Stimulated activated CD4-positive, alpha-beta T cell treated with anti-CD3 and anti-CD28 coated beads, Interleukin-15, amount 100 ng/mL, for 48 hours (primary cell): ENCODE measurements around the gene CD6.

Experiments used
- DNase-seq, 2 donors: peaks; one replicate each; pipeline ENCODE4 v3.0.0-alpha.2; 2020; ENCODE audit warnings: low read depth in 2 of 2

CD6 gene

DNA sequence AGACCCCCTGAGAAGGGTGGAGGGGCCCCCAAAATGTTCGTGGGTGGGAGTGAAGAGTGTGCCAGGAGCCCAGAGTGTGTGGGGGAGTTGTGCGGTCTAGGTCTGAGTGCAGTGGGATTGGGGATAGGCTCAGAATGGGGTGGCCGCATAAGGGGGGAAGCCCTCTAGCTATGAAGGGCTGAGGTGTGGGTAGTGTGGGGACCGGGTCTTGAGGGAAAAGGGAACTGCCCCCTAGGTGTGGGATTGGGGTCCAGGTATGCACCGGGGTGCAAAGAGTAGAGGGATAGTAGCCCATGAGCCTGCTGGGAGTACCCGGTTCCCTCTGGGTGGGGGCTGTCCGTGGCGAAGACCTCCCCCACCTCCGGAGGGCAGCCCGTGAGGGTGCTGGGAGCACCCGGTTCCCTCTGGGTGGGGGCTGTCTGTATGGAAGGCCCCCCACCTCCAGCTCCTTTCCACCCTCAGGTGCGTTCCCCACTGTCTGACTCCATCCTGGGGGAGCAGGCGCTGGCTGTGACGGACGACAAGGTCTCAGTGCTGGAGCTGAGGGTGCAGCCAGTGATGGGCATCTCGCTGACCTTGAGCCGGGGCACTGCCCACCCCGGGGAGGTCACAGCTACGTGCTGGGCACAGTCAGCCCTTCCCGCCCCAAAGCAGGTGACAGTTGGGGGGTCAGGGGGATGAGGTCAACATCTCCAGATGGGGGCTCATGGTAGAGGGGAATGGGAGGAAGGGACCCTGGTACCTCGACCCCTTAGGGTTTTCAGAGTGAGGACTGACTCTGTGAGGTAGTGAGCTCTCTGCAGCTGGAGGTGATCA lies 36.5 kb upstream of the CD6 start:
- DNase-seq: no peak

- DNase-seq: no peak
Measured at GRCh38 chr11:60935676-60936442, 35.6 kb upstream of the CD6 start.

DNA sequence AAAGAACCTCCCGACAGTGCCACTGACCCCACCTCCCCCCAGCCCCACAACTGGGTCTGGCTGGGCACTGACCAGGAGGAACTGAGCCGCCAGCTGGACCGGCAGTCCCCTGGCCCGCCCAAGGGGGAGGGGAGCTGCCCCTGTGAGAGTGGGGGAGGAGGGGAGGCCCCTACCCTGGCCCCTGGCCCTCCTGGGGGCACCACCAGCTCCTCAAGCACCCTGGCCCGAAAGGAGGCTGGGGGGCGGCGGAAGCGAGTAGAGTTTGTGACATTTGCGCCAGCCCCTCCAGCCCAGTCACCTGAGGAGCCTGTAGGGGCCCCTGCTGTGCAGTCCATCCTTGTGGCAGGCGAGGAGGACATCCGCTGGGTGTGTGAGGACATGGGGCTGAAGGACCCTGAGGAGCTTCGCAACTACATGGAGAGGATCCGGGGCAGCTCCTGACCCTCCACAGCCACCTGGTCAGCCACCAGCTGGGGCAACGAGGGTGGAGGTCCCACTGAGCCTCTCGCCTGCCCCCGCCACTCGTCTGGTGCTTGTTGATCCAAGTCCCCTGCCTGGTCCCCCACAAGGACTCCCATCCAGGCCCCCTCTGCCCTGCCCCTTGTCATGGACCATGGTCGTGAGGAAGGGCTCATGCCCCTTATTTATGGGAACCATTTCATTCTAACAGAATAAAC lies 34.9 kb upstream of the CD6 start:
- DNase-seq: no peak

GRCh38 chr11:60937144-60937527 lies 34.3 kb upstream of the CD6 start:
- DNase-seq: no peak

DNA sequence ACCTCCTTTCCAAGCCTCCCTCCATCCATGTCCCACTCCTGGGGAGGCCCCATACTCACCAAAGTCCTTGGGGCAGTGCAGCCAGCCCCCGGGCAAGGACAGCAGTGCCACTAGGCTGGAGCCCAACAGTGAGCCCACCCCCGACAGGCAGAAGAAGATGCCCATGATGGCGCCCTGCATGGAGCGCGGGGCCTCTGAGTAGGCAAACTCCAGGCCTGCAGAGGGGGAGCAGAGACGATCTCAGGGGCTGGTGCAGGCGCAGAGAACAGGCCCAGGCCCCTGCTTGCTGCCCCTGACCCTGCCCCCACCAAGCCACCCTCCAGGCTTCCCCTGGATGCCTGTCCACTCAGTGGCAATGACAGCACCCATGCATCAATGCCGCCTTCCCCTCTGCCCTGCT lies 33.7 kb upstream of the CD6 start:
- no peak for DNase-seq

- no peak for DNase-seq
Measured at GRCh38 chr11:60938500-60938899, 33.0 kb upstream of the CD6 start.

DNA sequence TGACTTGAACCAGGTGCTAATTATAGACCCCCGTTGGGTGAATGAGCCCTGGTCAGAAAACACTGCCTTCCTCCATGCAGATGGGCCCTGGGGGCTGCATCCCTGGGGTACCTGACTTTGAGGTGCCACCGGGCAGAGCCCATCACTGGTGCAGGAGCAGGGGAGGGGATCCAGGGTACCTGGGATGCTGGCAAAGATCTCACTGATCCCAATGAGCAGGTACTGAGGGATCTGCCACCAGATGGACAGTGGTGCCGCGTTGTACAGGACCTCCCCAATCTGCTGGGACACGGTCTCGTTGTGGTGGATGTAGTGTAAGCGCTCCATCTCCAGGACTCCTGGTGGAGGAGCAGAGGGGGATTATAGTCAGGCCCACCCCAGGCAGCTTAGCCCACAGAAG lies 32.2 kb upstream of the CD6 start:
- no peak for DNase-seq

DNA sequence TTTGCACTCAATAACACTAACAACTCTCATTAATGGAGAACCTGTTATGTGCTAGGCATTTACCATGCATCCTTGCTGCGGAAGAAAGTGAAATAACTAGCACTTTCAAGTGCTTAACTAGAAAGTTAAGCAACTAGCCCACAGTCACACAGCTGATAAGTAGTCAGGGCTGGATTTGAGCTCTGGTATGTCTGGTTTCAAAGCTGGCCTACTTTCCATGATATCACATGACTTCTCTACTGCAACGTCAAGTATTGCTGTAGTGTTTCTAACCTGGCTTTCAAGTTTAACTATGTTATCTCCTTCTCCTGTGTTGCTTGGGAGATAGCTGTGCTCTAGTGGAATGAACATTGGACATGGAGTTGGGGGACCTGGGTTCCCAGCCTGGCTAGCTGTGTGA lies 31.6 kb upstream of the CD6 start:
- DNase-seq: no peak

DNA sequence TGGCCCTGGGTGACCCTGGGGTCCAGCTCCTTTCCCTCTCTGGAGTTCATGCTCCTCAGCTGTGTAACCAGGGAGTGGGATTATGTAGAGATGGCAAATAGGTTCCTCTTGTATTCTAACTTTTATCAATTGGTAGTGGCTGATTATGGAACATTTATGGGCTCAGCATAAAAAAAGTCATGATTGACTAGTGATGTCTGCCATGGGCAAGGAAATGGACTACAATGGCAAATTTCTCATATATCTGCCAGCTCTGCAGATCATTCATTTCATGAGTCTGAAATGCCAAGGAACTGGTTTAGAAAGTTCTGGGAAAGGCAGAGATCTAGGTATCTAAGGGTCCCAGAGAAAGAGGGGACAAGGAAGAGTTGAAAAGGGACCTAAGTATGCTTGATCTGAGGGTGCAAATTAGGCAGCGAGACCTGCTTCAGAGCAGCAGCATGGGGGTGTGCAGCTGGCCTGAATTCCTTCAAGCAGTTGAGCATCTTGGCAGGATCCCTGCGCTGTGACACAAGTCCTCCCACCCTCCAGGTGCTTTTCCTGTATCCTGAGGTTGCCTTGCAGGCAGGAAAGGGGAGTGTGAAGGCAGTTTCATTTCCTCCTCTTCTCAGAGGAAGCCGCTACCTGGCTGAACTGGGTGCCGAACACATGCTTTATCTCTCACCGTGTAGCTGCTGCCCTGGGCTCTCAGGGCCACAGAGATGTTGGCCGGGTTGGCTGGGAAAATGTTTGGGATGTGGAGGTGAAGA lies 29.9 kb upstream of the CD6 start:
- DNase-seq: no peak

DNA sequence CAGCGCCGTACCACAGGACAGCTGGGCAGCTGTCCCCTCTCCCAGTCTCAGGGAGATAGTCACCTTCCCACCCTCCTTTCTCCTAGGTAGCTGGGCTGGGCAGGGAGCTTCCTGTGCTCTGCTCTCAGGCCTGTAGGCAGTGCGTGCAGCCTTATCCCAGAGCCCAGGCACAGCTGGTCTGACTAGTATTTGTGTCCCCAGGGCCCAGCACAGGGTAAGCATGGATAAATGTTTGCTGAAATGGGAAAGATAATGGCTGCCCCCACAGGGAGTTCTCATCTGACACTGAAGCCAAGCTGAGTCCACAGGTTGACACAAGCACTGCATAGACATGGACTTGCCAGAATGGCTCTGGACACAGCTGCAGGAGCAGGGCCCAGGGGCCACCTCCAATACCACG lies 29.3 kb upstream of the CD6 start:
- DNase-seq: no peak

DNA sequence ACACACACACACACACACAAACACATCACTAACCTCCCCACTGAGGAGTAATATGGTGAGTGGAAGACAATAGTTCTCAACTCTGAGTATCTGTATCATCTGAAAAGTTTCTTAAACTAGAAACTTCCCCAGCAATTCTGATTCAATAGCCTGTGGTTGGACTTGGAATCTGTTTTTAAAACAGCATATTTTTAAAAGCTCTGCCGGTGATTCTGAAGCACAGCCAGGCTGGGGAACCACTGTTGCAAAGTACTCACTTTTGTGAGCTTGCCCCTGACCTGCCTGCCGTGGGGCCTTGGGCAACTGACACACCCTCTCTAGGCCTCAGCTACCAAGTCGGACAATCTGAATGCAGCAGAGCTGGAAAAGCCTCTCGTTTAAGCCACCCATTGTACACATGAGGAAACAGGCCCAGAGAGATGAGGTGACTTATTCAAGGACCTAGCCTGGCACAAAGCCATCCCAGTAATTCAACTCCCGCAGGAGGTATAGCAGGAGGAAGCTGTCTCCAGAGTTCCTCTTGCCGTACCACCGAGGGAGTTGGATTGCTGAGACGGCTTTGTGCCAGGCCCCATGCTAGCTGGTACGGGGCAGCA lies 28.4 kb upstream of the CD6 start:
- no peak for DNase-seq

DNA sequence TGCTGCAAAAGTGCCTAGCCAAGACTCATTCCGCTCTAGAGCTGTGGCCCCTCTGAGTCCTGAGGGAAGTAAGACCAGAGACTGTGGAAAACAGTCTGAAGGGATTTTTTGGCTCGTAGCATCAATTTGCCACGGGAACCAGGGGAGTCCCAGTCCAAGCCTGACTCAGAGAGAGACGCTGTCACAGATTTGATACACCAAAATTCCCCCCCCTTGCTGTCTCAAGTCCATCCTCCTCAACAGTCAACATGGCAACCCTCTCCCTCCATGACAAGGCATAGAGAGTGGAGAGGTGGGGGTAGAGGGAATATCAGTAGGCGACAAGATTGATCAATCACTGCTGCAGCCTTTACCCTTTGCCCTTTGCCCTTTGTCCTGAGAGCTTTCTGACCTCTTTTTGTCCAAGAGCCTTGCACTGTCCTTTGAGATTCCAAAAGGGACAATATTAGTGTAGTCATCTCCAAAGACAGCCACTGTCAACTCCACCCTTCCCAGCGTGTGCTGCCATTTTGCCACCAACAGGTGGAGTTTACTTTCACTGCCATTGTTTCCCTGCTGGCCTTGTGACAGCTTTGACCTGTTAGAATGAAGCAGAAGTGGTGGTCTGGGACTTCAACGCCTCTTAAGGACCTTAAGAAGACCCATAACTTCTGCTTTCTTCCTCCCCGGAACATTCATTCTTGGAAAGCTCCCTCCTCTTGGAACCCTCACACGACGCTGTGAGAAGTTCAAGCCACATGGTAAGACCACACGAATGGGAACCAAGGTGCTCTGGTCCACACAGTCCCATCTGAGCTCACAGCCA lies 26.8 kb upstream of the CD6 start:
- DNase-seq: no peak

DNA sequence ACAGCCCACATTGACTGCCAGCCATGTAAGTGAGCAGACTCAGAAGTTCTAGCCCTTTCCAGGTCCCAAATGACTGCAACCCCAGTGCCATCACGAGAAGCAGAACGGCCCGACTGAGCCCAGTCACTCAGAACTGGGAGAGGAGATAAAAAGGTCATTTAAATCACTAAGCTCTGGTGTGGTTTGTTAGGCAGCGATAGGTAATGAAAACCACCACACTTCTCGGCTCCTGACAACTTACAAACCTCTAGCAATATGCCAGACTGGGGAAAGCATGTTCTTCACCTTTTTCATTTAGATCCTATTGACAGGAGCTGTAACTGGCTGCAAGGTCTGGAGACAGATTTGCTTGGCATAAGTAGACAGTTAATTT lies 26.2 kb upstream of the CD6 start:
- DNase-seq: no peak

- DNase-seq: no peak
Measured at GRCh38 chr11:60946601-60947264, 24.7 kb upstream of the CD6 start.

- no peak for DNase-seq
Measured at GRCh38 chr11:60947700-60948099, 23.8 kb upstream of the CD6 start.

GRCh38 chr11:60948250-60948649 lies 23.2 kb upstream of the CD6 start:
- DNase-seq: no peak

DNA sequence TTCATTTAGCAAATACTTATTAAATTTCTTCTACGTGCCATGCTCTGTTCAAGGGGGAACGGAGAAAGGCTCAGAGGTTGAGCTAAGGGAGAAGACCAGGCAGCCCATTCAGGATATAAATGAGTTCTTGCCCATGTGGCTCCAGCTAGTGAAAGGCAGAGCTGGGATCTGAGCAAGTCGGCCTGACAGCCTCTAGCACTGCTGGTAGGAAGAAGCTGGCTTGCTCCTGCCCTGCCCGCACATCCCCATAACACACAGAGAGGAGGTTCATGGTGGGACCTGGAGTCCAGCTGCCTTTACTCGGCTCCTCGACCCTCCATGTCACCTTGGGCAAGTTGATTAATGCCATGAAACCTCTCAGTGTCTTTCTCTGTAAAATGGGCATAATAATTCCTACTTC lies 21.5 kb upstream of the CD6 start:
- no peak for DNase-seq

GRCh38 chr11:60950933-60951605 lies 20.4 kb upstream of the CD6 start:
- no peak for DNase-seq

DNA sequence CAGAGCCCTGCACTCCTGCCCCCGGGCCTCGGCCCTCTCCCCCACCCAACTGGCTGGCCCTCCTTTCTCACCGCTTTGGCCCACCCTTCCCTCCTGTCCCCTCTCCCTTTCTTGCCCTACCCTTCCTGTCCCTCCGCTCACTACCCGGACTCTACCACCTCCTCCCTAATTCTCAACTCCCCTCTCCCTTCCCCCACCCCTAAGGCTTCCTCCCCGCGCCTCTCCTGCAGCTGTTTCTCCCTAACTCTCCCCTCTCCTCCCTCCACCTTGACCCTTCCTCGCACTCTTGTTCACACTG lies 19.9 kb upstream of the CD6 start:
- DNase-seq: no peak
